HG03159 (cell line): Measurements from ENCODE around the gene ANO5.
"Not testable (repeated sequence)": the region's sequence is repeated elsewhere in the genome, so short reads cannot be mapped to it uniquely, and the experiment has no call there.

Experiments used
- ATAC-seq: cut with Tn5 transposase; IDR thresholded peaks from one replicate; pipeline ENCODE4 v1.9.1; 2021; ENCODE audit warnings: mild to moderate bottlenecking, moderate library complexity; ENCODE audit not compliant: unreplicated experiment

ANO5 gene

GRCh38 chr11:22197139-22198005 lies 4.5 kb downstream of the ANO5 start:
- ATAC-seq = no peak

GRCh38 chr11:22199243-22199642 lies 6.4 kb downstream of the ANO5 start:
- no peak for ATAC-seq

- ATAC-seq = peak; percentile 58
These were observed 10.4 kb downstream of the ANO5 start for GRCh38 chr11:22203281-22203680.

- no peak for ATAC-seq
These were observed 14.3 kb downstream of the ANO5 start for GRCh38 chr11:22207162-22207561.

- no peak for ATAC-seq
These were observed 15.4 kb downstream of the ANO5 start for GRCh38 chr11:22208151-22208858.

- no peak for ATAC-seq
These were observed 24.1 kb downstream of the ANO5 start for GRCh38 chr11:22216940-22217339.

- no peak for ATAC-seq
These were observed 28.3 kb downstream of the ANO5 start for GRCh38 chr11:22221143-22221542.

- no peak for ATAC-seq
These were observed 32.3 kb downstream of the ANO5 start for GRCh38 chr11:22225190-22225589.

- ATAC-seq = no peak
These were observed 41.9 kb downstream of the ANO5 start for GRCh38 chr11:22234743-22235142.

- ATAC-seq = peak; percentile 98
These were observed 52.2 kb downstream of the ANO5 start for GRCh38 chr11:22244986-22245592.

- ATAC-seq = no peak
These were observed 54.1 kb downstream of the ANO5 start for GRCh38 chr11:22246992-22247391.

- no peak for ATAC-seq
These were observed 57.0 kb downstream of the ANO5 start for GRCh38 chr11:22249871-22250270.

- ATAC-seq = no peak
These were observed 64.0 kb downstream of the ANO5 start for GRCh38 chr11:22256876-22257275.

- ATAC-seq = no peak
These were observed 70.7 kb downstream of the ANO5 start for GRCh38 chr11:22263613-22264012.

- not testable (repeated sequence) for ATAC-seq
These were observed 76.2 kb downstream of the ANO5 start for GRCh38 chr11:22268983-22269624.

- ATAC-seq = no peak
These were observed 80.9 kb downstream of the ANO5 start for GRCh38 chr11:22273781-22274180.

GRCh38 chr11:22275600-22275999 lies 82.7 kb downstream of the ANO5 start:
- no peak for ATAC-seq

GRCh38 chr11:22276535-22276934 lies 83.7 kb downstream of the ANO5 start:
- ATAC-seq = no peak

GRCh38 chr11:22284991-22285390 lies 92.1 kb downstream of the ANO5 start:
- not testable (repeated sequence) for ATAC-seq

GRCh38 chr11:22302368-22302767 lies 109.5 kb downstream of the ANO5 start:
- ATAC-seq = no peak

GRCh38 chr11:22304337-22304961 lies 111.6 kb downstream of the ANO5 start:
- ATAC-seq = peak; percentile 57
